NT2/D1 (cell line): ENCODE results near the gene RAB1B.

Experiments
- SUZ12 ChIP-seq: IDR thresholded peaks from 2 replicates; pipeline ENCODE4 v1.6.1; 2011; ENCODE audit not compliant: insufficient read length, insufficient read depth; ENCODE audit errors: extremely low read depth
- ZNF274 ChIP-seq: IDR thresholded peaks from 2 replicates; pipeline ENCODE4 v1.6.1; 2011; ENCODE audit warnings: mild to moderate bottlenecking, low read depth, low read length

- TF ChIP-seq SUZ12 (no peak), ZNF274 (no peak)
Measured at GRCh38 chr11:66324664-66325063, 56.2 kb downstream of the RAB1B start.
